GDM1 (cell line): ENCODE data around the gene AP4B1.
"Not testable (repeated sequence)": the region's sequence is repeated elsewhere in the genome, so short reads cannot be mapped to it uniquely, and the experiment has no call there.

Source experiments
- DNase-seq: peaks from one replicate; lab custom pipeline; 2025; lab: John Stamatoyannopoulos, UW

AP4B1 gene

GRCh38 chr1:113858418-113858817 is 46.2 kb downstream of the AP4B1 start:
- DNase-seq: no peak

- no peak for DNase-seq
These were observed 46.8 kb downstream of the AP4B1 start for GRCh38 chr1:113857776-113858175.

GRCh38 chr1:113856401-113856790 is 48.2 kb downstream of the AP4B1 start:
- no peak for DNase-seq

GRCh38 chr1:113855630-113856400 is 48.8 kb downstream of the AP4B1 start:
- no peak for DNase-seq

- DNase-seq: no peak
These were observed 50.4 kb downstream of the AP4B1 start for GRCh38 chr1:113854234-113854633.

GRCh38 chr1:113852694-113853093 is 51.9 kb downstream of the AP4B1 start:
- not testable (repeated sequence) for DNase-seq

- no peak for DNase-seq
These were observed 54.3 kb downstream of the AP4B1 start for GRCh38 chr1:113850127-113850796.

- DNase-seq: no peak
These were observed 55.5 kb downstream of the AP4B1 start for GRCh38 chr1:113849072-113849471.

GRCh38 chr1:113846391-113847035 is 58.1 kb downstream of the AP4B1 start:
- no peak for DNase-seq
